CD4-positive, alpha-beta T cell treated with Interleukin-10 for 1 hour (primary cell): ENCODE results near the gene CCDC137.
A peak's percentile ranks its signal among the peaks of the same experiment; 100 is the strongest.
"Not testable (repeated sequence)": the region's sequence is repeated elsewhere in the genome, so short reads cannot be mapped to it uniquely, and the experiment has no call there.

Experiments
- DNase-seq: peaks from one replicate; pipeline ENCODE4 v3.0.0-alpha.2; 2020

The CCDC137 gene, protein sequence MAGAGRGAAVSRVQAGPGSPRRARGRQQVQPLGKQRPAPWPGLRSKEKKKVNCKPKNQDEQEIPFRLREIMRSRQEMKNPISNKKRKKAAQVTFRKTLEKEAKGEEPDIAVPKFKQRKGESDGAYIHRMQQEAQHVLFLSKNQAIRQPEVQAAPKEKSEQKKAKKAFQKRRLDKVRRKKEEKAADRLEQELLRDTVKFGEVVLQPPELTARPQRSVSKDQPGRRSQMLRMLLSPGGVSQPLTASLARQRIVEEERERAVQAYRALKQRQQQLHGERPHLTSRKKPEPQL

DNA sequence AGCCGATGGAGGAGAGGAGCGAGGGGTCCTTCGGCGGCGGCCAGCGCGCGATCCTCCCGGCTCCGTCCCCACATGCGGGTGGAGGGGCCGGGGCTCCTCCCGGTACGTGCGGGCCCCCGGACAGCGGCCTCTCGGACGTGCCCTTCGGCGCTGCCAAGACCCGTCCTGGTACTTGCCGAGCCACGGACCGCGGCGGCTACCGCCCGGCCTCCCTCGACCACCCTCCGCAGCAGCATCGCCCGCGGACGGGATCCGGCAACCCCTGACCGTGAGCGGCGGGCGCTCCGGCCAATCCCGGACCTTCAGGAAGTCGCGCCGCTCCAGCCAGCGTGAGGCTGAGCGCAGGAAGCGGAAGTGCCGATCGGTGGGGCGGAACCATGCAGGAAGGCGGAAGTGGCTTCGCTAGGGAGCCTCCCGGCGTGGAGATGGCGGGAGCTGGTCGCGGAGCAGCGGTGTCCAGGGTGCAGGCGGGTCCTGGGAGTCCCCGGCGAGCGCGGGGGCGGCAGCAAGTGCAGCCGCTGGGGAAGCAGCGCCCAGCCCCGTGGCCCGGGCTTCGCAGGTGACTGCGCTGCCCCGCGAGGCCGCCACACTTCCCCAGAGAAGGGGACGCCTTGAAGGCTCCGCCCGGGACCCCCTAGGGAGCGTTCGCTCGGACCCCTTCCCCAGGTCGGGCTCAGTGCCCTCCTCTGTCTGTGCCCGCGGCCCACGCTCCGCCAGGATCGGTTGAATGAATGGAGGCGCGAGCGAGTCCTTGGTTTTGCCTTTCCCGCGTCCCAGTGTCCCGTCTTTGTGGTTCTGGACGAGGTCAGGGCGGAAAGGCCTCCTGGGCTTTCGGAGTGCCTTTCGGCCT is at the start of gene CCDC137, which contains the start of gene OXLD1:
TSS of gene CCDC137 (plus strand) at position 396 of the 850 bp plus-strand sequence. CDS start at position 426, 30 bp downstream.
TSS of gene OXLD1 (minus strand) at position 264 of the 850 bp plus-strand sequence. CDS start at position 236, 28 bp downstream.
- DNase-seq, result peak; percentile 92

DNA sequence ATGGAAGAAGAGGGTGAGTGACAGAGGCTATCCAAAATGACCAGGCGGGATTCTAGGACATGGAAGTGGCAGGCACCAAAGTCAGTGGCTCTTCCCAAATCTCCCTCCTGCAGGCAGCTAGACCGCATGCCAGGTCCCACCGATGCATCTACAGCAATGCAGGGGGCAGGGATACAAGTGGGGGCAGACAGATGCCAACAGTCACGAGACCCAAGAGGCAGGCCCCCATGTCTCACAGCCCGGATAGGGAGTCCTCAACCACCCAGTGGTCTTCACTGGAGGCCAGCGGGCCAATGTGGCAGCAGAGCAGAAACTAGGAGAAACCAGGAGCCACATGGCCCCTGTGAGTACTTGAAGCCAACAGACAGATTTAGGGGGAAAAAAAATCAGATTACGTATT is 49.7 kb upstream of the CCDC137 start:
- no peak for DNase-seq

DNA sequence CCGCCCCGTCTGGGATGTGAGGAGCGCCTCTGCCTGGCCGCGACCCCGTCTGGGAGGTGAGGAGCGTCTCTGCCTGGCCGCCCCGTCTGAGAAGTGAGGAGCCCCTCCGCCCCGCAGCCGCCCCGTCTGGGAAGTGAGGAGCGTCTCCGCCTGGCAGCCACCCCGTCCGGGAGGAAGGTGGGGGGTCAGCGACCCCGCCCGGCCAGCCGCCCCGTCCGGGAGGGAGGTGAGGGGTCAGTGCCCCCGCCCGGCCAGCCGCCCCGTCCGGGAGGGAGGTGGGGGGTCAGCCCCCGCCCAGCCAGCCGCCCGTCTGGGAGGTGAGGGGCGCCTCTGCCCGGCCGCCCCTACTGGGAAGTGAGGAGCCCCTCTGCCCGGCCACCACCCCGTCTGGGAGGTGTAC is 48.2 kb upstream of the CCDC137 start:
- not testable (repeated sequence) for DNase-seq

DNA sequence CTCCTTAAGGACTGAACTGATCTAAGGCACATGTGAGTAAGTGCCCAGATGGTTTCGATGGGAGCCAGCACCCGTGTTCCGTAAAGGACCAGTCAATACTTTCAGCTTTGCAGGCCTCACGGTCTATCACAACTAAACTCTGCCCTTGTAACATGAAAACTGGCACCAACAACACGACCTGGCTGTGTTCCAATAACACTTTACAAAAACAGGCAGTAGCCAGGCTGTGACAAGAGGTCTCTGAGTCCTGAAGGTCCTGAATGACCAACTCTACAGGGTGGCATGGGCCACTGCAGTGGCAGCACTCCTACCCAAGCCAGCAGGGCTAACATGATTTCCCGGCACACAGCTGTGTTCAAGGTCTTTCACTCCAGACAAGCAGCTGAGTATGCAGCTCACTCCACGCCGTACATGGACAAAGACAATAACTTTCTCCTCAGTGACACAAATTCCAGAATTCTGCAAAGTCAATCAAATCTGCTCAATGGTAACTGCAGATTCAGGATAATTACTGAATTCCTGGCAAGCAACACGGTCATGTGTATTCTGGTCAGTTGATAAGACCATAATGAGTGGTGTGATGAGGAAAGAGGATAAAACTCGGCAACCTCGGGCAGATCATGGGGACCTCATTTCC is 44.9 kb upstream of the CCDC137 start:
- DNase-seq, result no peak

DNA sequence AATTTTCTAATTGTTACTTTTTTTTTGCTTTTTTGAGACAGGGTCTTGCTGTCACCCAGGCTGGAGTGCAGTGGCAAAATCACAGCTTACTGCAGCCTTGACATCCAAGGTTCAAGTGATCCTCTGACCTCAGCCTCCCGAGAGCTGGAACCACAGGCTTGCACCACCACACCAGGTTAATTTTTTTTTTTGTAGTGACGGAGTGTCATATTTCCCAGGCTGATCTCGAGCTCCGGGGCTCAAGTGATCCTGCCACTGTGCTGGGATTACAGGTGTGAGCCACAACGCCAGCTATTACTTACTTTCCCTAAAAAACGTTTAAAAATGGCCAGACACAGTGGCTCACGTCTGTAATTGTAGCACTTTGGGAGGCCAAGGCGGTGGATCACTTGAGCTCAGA is 36.3 kb upstream of the CCDC137 start:
- no peak for DNase-seq

DNA sequence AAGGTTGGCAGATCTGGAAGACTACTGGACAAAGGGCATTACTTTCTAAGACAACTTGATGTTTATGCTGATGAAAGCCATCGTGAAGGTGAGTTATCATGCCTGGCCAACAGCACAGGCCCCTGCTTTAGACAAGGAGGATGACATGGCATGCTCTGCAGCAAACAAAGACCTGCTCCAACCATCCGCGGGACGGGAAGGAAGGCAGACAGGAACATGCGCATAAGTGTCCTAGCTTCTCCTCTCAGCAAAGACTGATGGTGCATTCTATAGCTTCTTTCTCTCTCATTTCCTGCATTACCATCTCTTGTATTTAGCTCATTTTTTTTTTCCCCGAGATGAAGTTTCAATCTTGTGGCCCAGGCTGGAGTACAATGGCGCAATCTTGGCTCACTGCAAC is 35.1 kb upstream of the CCDC137 start:
- DNase-seq, result no peak

DNA sequence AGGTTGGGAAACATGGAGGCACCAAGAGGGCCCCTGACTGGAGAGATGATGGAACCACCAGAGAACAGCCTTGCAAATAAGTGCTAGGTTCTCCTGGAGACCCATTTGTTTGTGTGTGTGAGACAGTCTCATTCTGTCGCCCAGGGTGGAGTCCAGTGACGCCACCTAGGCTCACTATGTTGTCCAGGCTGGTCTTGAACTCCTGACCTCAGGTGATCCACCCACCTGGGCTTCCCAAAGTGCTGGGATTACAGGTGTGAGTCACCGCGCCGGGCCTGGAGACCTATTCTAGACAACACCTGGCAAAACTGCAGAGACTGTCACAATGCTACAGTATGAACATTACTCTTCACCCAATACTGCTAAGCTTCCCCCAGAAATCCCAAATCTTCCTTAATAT is 31.1 kb upstream of the CCDC137 start:
- no peak for DNase-seq

DNA sequence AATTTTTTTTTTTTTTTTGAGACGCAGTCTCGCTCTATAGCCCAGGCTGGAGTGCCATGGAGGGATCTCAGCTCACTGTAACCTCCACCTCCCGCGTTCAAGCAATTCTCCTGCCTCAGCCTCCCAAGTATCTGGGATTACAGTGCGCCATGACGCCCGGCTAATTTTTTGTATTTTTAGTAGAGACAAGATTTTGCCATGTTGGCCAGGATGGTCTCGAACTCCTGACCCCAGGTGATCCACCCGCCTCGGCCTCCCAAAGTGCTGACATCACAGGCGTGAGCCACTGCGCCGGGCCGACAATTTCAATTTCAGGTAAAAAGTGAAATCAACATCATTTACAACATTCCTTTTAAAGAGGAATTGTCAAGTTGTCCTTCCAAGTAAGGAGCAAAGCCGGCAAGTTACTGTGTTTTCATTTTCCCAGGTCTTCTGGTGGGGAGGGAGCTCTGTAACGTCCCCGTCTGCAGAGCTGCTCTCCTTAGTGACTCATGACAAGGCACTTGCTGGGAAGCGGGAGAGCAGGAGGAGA is 30.5 kb upstream of the CCDC137 start:
- DNase-seq, result no peak

DNA sequence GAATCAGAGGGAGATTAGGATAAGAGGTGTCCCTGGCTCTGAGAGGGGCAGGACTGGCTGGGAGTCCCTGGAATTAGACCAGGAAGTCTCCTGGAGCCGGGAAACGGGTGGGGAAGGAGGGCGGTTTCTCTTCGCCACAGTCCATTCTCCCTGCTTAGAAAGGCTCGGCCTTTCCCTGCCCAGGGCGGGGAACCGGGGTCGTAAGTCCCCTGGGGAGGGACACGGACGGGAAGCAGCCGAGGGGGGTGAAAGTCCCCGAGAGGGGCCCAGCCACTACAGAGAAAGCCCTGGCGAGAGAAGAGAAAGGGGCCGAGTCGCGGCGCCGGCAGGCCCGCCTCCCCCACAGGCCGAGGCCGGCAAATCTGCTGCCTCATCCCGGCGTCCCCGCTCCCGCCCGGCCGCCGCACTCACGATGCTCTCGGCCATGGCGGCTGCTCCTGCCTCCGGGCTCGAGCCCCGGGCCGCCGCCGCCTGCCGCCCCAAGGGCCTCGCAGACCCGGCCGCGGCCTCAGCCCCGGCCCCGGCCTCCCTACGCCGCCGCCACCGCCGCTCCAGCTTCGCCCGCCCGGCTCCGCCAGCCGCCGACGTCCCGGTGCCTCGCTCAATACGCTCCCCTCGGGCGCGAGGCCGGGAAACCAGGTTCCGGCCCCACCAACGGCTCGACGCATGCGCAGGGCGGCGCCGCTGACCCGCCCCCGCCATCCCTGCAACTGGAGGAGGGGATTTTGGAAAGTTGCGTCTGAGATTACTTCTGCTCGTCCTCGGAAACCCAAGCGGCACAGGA is 29.8 kb upstream of the CCDC137 start, which contains the start of the genes NPLOC4 and TSPAN10:
TSS of gene NPLOC4 (minus strand) at position 608 of the 784 bp plus-strand sequence. CDS start at position 426, 182 bp downstream.
TSS of gene TSPAN10 (plus strand) at position 692 of the 784 bp plus-strand sequence. CDS start 5,217 bp downstream, outside the sequence.
- peak; percentile 88 for DNase-seq

DNA sequence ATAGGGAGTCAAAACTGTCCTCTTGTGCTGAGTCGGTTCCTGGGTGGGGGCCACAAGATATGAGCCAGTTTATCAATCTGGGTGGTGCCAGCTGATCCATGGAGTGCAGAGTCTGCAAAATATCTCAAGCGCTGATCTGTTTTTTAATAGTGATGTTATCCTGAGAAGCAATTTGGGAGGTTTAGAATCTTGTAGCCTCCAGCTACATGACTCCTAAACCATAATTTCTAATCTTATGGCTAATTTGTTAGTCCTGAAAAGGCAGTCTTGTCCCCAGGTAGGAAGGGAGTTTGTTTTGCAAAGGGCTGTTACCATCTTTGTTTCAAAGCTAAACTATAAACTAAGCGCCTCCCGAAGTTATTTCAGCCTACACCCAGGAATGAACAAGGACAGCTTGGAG is 27.9 kb upstream of the CCDC137 start:
- DNase-seq, result no peak

DNA sequence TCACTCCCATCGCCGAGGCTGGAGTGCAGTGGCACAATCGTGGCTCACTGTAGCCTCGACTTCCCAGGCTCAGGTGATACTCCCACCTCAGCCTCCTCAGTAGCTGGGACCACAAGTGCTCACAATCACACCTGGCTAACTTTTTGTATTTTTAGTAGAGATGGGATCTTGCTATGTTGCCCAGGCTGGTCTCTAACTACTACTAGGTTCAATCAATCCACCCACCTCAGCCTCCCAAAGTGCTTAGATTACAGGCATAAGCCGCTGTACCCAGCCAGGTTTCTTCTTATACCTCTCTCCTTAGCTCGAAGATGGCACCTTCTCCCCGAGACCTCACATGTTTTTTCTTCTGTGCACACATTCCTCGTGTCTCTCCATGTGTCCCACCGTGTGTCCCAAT is 26.5 kb upstream of the CCDC137 start:
- DNase-seq, result no peak

DNA sequence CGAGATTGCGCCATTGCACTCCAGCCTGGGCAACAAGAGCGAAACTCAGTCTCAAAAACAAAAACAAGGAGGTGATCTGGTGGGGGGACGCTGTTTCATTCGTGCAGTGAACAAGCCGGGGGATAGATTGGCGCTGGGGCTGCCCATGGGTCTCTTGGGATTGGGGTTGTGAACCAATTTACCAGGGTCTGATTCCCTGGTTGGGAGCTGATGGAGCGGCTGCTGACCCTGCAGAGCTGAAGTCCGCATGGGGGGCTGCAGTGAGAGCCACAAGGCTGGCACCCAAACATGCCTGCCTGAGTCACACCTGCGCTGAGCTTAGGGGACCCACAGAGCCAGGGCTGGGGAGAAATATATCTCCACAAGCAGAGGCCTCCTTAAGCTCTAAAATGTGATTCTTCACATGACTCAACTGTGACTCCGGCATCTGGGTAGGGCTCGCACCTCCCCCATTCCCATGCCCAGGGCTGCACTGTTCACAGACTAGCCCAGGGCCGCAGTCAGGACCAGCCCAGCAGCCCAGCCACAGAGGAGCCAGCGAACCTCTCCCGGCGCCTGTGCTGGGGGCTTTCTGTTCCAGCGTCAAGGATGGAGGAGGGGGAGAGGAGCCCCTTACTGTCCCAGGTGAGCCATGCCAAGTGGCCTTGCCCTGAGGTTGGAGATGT is 24.6 kb upstream of the CCDC137 start:
- no peak for DNase-seq

DNA sequence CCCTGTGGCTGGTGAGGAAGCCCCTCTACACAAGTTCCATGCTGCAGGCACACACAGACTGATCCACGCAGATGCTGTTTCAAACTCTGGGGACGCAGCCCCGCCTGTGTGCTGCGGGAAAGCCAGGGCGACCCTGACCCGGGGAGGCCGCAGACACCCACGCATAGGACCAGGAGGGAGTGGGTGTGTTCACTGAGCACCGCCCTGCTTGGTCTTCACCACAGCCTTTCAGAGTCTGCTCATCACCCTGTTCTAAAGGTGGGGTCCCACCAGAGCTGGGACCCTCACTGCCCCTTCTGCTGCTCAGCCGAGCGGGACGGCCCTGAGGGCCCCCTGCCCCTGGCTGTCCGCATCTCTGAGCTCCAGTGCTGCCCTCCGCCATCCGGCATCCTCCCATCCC is 22.0 kb upstream of the CCDC137 start:
- no peak for DNase-seq

DNA sequence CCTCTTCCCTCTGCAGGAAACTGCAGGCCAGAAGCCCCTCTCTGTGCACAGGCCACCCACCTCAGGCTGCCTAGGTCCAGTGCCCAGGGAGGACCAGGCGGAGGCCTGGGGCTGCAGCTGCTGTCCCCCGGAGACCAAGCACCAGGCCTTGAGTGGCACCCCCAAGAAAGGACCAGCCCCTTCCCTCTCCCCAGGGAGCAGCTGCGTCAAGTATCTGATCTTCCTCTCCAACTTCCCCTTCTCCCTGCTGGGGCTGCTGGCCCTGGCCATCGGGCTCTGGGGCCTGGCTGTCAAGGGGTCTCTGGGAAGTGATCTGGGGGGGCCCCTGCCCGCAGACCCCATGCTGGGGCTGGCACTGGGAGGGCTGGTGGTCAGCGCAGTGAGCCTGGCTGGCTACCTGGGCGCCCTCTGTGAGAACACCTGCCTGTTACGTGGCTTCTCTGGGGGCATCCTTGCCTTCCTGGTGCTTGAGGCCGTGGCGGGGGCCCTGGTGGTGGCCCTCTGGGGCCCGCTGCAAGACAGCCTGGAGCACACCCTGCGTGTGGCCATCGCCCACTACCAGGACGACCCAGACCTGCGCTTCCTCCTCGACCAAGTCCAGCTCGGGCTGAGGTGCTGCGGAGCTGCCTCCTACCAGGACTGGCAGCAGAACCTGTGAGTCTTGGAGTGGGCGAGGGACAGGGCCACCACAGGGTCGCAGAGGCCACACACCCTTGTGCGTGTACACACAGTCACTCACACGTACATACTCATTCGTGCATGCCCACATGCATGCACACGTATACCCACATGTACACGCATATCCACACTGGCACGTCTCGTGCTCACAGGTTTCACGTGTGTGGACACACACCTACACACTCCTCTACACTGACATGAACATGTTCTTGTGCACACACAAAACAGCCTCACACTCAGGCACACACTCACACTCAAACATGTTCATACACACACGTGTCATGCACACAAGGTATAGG is 21.3 kb upstream of the CCDC137 start:
- DNase-seq, result no peak

DNA sequence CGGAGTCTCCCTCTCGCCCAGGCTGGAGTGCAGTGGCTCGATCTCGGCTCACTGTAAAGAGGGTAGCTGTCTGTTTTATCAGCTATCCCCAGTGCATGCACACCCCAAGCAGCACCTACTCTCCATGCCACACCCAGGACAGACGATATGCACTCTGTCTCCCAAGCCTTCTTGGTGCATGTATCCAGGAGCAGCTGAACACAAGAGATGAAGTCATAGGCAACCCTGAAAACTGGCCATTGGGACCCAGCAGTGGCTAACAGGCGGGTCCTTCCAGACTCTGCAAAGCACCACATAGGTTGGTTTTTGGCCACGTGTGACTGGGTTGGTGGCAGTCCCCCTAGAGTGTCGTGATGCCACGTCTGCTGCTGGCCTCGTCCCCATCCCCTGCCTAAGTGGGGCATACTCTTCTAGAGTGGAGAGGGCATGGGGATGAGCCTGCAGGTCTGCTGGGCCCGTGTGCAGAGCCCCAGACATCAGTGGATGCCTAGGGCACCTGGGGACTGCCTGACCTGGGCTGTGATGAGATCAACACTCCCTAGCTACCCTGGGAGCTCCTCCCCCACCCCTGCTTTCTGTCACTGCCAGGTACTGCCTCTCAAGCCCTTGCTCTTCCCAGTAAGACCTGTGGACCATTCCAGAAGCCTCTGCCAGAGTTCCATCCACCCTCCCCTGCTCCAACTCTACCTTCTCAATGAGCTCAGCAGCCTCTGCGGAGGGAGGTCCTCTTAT is 19.5 kb upstream of the CCDC137 start:
- no peak for DNase-seq

DNA sequence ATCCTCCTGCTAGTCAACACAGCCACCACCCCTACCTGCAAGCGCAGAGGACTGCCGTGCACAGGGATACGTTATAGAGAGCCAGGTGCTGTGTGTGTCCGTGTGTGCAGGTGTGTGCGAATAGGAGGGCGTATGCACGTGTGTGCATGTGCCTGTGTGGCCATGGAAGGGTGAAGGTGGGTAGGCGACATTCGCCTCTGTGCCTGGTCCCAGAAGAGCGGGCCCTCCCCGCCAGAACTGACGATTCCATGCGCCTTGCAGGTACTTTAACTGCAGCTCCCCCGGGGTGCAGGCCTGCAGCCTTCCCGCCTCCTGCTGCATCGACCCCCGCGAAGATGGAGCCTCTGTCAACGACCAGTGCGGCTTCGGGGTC is 18.9 kb upstream of the CCDC137 start:
- no peak for DNase-seq

DNA sequence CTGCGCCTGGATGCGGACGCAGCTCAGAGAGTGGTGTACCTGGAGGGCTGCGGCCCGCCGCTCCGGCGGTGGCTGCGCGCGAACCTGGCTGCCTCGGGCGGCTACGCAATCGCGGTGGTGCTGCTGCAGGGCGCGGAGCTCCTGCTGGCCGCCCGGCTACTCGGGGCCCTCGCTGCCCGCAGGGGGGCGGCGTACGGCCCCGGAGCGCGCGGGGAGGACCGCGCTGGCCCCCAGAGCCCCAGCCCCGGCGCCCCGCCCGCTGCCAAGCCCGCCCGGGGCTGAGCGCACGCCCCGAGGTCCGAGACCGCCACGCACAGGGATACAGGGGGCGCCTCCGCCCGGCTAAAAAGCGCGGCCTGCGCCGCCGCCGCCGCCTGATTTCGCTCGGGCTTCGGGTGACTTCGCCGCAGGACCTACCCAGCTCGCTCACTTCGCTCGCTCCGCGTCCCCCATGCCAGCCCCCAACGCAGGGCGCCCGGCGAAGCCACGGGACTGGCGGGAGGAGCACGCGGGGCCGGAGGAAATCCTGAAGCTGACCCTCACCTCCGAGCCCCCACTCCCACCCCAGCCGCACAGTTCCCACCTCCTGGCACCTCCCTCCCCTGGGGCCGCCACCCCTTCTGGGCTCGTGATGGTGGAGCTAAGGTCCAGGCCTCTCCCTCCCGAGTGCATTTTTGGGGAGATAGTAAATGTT is 18.4 kb upstream of the CCDC137 start:
- no peak for DNase-seq

DNA sequence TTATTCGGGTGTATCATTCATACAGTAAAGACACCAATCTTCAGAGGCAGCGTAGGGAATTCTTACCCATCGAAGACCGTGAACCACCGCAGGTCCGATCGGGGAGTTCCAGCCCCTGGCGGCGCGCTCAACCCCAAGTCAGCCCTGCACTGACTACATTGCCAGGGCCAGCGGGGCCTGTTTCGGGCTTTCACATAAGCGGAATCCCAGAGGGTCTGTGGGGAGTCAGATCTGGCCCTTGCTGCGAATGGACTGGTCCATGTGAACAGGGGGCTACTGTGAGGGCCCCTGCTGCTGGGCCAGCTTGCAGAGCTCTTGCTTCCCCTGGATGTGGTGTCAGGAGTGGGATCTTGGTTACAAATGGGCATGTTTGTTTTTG is 17.8 kb upstream of the CCDC137 start:
- no peak for DNase-seq

DNA sequence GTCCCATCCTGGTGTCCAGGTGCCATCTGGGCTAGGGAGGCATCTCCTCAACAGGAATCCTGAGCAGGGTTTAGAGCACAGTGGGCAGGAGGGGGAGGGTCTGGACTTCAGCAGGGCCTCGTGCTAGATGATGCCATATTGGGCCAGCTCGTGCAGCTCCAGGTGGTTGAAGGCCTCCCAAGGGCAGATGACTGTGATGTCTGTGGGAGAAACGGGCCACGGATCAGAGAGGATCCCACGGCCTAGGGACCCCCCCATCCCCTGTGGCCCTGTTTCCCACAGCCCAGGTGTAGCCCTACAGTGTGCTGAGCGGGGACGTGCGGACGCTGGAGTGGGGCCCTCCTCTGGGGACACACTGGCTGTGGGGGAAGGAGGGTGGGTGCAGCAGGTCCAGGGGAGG is 15.6 kb upstream of the CCDC137 start:
- DNase-seq, result no peak
